ENCODE results near the gene CCDC71L. TPM values are rescaled to one million over a fixed set of nuclear protein-coding genes. Genes with fewer than 3 reads are reported as not detected.

The CCDC71L gene
- total and polyA plus RNA-seq, 5 donors from 2014 or later, result 3.5 to 19.3 (median 4.8) TPM

DNA sequence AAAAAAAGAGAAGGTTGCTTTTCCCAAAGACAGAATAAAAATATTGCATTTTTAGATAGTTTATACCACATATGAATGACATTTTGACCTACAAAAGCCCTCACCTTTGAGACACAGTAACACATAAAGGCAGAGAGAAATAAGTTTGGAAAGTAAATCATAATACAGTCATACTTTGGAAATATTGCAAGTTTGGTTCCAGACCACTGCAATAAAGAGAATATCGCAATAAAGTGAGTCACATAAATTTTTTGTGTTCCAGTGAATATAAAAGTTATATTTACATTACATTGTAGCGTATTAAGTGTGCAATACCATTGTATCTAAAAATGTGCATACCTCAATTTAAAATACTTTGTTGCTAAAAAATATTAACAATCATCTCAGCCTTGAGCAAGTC is 40.3 kb downstream of the CCDC71L start:
- peaks cover 4% of the 10 kb centered on the region for H3K27me3 Mint-ChIP-seq
- no peak for ATAC-seq (ENCODE audit: low read depth in 2 of 2)

DNA sequence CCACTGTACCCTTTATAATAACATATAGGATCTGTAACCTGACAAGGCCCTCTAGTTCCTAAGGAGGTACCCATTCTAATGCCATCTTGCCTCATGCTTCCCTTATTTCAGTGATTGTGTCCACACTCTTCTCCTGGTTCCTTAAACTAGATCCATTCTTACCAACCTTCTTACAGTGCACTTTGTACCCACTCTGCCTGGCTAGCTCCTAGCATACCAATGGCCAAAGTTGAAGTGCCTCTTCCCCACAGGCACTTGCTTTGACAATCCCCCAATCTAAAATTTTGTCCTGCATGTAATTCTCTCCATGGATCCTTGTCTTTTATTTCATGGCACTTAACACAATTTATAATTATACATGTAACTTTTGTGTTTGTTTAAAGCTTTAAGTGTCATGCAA is 40.9 kb downstream of the CCDC71L start:
- Mint-ChIP-seq H3K27me3 (peaks cover 4% of the 10 kb centered on the region), H3K4me1 (no peaks in the 10 kb centered on the region), H3K4me3 (no peak overlapping the region), H3K27ac (peak overlapping the region in 1 of 3 donors; percentile 78), H3K36me3 (no peaks in the 10 kb centered on the region), H3K9me3 (peaks cover 0 to 8% (median 2%) of the 10 kb centered on the region in 7 donors)
- H3K4me3 ChIP-seq (ENCODE audit: low read depth, low read length), result no peak overlapping the region
- H3K9me3 ChIP-seq (ENCODE audit: control insufficient read depth in 2 of 2, low read length in 2 of 2), result peaks cover 6 to 10% of the 10 kb centered on the region in 2 experiments
- ATAC-seq (ENCODE audit: low read depth in 2 of 2), result no peak
- no peaks in the 10 kb centered on the region for H3K4me1 ChIP-seq (ENCODE audit: control insufficient read depth, insufficient read depth, low read length, poor library complexity, severe bottlenecking)
- H3K27me3 ChIP-seq (ENCODE audit: control insufficient read depth, insufficient read depth, low read length), result no peaks in the 10 kb centered on the region
- DNase-seq, result no peak
- no peak overlapping the region for H3K27ac ChIP-seq (ENCODE audit: insufficient read depth, low read length, poor library complexity, severe bottlenecking)
- H3K36me3 ChIP-seq (ENCODE audit: control insufficient read depth, insufficient read depth, low read length), result no peaks in the 10 kb centered on the region

More for the DNA sequence above, 40.3 kb downstream of the CCDC71L start:
- Mint-ChIP-seq H3K4me1 (peaks cover 0 to 1% (median 0%) of the 10 kb centered on the region in 4 donors), H3K36me3 (no peaks in the 10 kb centered on the region), H3K4me3 (no peak overlapping the region), H3K27ac (no peak overlapping the region), H3K9me3 (peaks cover 0 to 8% (median 2%) of the 10 kb centered on the region in 7 donors)
- no peaks in the 10 kb centered on the region for H3K36me3 ChIP-seq (ENCODE audit: control insufficient read depth, insufficient read depth, low read length)
- H3K27ac ChIP-seq (ENCODE audit: insufficient read depth, low read length, poor library complexity, severe bottlenecking), result no peak overlapping the region
- H3K27me3 ChIP-seq (ENCODE audit: control insufficient read depth, insufficient read depth, low read length), result no peaks in the 10 kb centered on the region
- H3K4me1 ChIP-seq (ENCODE audit: control insufficient read depth, insufficient read depth, low read length, poor library complexity, severe bottlenecking), result no peaks in the 10 kb centered on the region
- H3K9me3 ChIP-seq (ENCODE audit: control insufficient read depth in 2 of 2, low read length in 2 of 2), result peaks cover 6 to 10% of the 10 kb centered on the region in 2 experiments
- H3K4me3 ChIP-seq (ENCODE audit: low read depth, low read length), result no peak overlapping the region
- no peak for DNase-seq

DNA sequence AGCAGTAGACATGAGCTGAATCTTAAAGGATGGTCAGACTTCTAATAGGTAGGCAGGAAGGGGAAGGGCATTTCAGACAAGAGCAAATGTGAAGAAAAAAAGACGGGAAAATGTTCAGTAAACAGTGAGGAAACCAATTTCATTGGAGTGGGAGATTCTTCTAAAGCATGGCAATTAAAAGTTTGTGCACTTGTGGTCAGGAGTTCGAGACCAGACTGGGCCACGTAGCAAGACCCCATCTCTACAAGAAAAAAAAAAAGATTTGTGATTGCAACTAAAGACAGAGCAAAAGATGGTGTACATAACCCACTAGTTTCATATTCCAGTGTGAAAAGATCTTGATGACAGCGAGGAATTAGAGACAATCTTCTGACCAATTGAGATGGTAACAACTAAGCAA is 41.7 kb downstream of the CCDC71L start:
- peaks cover 6 to 10% of the 10 kb centered on the region in 2 experiments for H3K9me3 ChIP-seq (ENCODE audit: control insufficient read depth in 2 of 2, low read length in 2 of 2)
- no peaks in the 10 kb centered on the region for H3K36me3 Mint-ChIP-seq
- H3K4me1 Mint-ChIP-seq, result no peaks in the 10 kb centered on the region

DNA sequence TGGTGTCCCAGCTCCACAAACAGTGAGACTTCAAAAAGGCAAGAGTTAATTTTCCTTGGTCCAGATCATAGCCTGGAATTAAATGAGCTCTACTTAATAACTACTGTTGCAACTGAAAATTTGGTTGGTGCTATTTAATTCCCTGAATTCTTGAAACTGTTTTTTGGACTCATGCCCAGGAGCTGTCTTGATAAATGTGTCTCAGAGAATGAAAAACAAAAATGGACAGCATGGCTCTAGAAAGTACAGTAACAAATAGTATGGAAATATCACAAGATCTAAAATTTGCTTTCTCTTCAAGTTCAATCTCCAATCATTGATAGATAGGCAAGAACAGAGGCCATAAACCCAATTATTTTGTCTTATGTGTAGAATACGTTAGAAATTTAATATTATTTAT is 42.5 kb downstream of the CCDC71L start:
- peaks cover 4% of the 10 kb centered on the region for H3K27me3 Mint-ChIP-seq
- no peak overlapping the region for H3K4me3 ChIP-seq (ENCODE audit: low read depth, low read length)
- H3K4me3 Mint-ChIP-seq, result no peak overlapping the region
- H3K27me3 ChIP-seq (ENCODE audit: control insufficient read depth, insufficient read depth, low read length), result no peaks in the 10 kb centered on the region
- no peaks in the 10 kb centered on the region for H3K4me1 ChIP-seq (ENCODE audit: control insufficient read depth, insufficient read depth, low read length, poor library complexity, severe bottlenecking)
- DNase-seq (no peak), ATAC-seq (ENCODE audit: low read depth in 2 of 2) (no peak)
- peaks cover 0 to 8% (median 2%) of the 10 kb centered on the region in 7 donors for H3K9me3 Mint-ChIP-seq
- no peak overlapping the region for H3K27ac Mint-ChIP-seq
- no peaks in the 10 kb centered on the region for H3K36me3 ChIP-seq (ENCODE audit: control insufficient read depth, insufficient read depth, low read length)
- no peak overlapping the region for H3K27ac ChIP-seq (ENCODE audit: insufficient read depth, low read length, poor library complexity, severe bottlenecking)
- H3K9me3 ChIP-seq (ENCODE audit: control insufficient read depth in 2 of 2, low read length in 2 of 2), result peaks cover 6 to 10% of the 10 kb centered on the region in 2 experiments
- H3K4me1 Mint-ChIP-seq, result no peaks in the 10 kb centered on the region
- H3K36me3 Mint-ChIP-seq, result no peaks in the 10 kb centered on the region

More for the DNA sequence above, 41.7 kb downstream of the CCDC71L start:
- no peak overlapping the region for H3K27ac ChIP-seq (ENCODE audit: insufficient read depth, low read length, poor library complexity, severe bottlenecking)
- no peak overlapping the region for H3K4me3 ChIP-seq (ENCODE audit: low read depth, low read length)
- H3K9me3 Mint-ChIP-seq, result peaks cover 0 to 8% (median 2%) of the 10 kb centered on the region in 7 donors
- DNase-seq (no peak), ATAC-seq (ENCODE audit: low read depth in 2 of 2) (no peak)
- H3K36me3 ChIP-seq (ENCODE audit: control insufficient read depth, insufficient read depth, low read length), result no peaks in the 10 kb centered on the region
- H3K4me3 Mint-ChIP-seq, result no peak overlapping the region
- peaks cover 4% of the 10 kb centered on the region for H3K27me3 Mint-ChIP-seq
- H3K4me1 ChIP-seq (ENCODE audit: control insufficient read depth, insufficient read depth, low read length, poor library complexity, severe bottlenecking), result no peaks in the 10 kb centered on the region
- H3K27me3 ChIP-seq (ENCODE audit: control insufficient read depth, insufficient read depth, low read length), result no peaks in the 10 kb centered on the region
- no peak overlapping the region for H3K27ac Mint-ChIP-seq

DNA sequence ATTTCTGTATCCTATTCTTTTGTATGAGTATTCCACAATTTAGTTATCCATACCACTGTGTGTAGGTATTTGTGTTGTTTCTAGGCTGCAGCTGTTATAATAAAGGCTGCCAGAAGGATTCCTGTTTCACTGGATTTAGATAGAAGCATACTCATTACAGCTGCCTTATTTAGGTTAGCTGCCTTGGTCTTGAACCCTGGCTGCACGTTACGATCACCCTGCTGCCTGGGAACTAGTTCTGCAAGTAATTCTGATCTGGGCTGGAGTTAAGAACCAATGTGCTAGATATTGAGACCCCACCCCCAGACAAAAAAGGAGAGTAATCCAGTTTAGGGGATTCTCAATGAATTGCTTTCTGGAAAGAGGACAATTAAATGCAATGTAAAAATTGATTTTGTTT is 43.1 kb downstream of the CCDC71L start:
- DNase-seq (no peak), ATAC-seq (ENCODE audit: low read depth in 2 of 2) (no peak)
- peaks cover 0 to 8% (median 3%) of the 10 kb centered on the region in 7 donors for H3K9me3 Mint-ChIP-seq
- no peak overlapping the region for H3K4me3 Mint-ChIP-seq
- Histone ChIP-seq H3K36me3 (ENCODE audit: control insufficient read depth, insufficient read depth, low read length) (no peaks in the 10 kb centered on the region), H3K27me3 (ENCODE audit: control insufficient read depth, insufficient read depth, low read length) (no peaks in the 10 kb centered on the region), H3K9me3 (ENCODE audit: control insufficient read depth in 2 of 2, low read length in 2 of 2) (peaks cover 6 to 10% of the 10 kb centered on the region in 2 experiments), H3K4me3 (ENCODE audit: low read depth, low read length) (no peak overlapping the region), H3K27ac (ENCODE audit: insufficient read depth, low read length, poor library complexity, severe bottlenecking) (no peak overlapping the region), H3K4me1 (ENCODE audit: control insufficient read depth, insufficient read depth, low read length, poor library complexity, severe bottlenecking) (no peaks in the 10 kb centered on the region)
- no peaks in the 10 kb centered on the region for H3K4me1 Mint-ChIP-seq
- no peaks in the 10 kb centered on the region for H3K36me3 Mint-ChIP-seq
- H3K27me3 Mint-ChIP-seq, result peaks cover 4% of the 10 kb centered on the region
- H3K27ac Mint-ChIP-seq, result no peak overlapping the region

DNA sequence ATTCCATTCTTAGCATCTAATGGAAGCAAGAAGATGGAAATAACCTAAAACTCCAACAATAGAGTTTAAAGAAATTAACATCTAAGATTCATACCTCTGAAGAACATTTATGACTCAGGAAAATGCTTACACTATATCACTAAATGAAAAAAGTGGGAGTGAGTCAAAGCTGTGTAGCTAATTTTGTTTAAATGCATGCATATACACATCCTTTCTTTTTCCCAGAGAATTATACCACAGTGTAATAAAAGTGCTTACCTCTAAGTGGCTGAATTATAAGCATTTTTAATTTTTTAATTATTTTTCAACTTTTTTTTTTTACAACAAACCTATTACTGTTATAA is 44.3 kb downstream of the CCDC71L start:
- Histone ChIP-seq H3K27ac (ENCODE audit: insufficient read depth, low read length, poor library complexity, severe bottlenecking) (no peak overlapping the region), H3K27me3 (ENCODE audit: control insufficient read depth, insufficient read depth, low read length) (no peaks in the 10 kb centered on the region), H3K4me1 (ENCODE audit: control insufficient read depth, insufficient read depth, low read length, poor library complexity, severe bottlenecking) (no peaks in the 10 kb centered on the region), H3K36me3 (ENCODE audit: control insufficient read depth, insufficient read depth, low read length) (no peaks in the 10 kb centered on the region), H3K9me3 (ENCODE audit: control insufficient read depth in 2 of 2, low read length in 2 of 2) (peaks cover 3 to 4% of the 10 kb centered on the region in 2 experiments), H3K4me3 (ENCODE audit: low read depth, low read length) (no peak overlapping the region)
- no peaks in the 10 kb centered on the region for H3K36me3 Mint-ChIP-seq
- no peak for DNase-seq
- ATAC-seq (ENCODE audit: low read depth in 2 of 2), result no peak
- H3K9me3 Mint-ChIP-seq, result peaks cover 1 to 11% (median 5%) of the 10 kb centered on the region in 7 donors
- H3K4me1 Mint-ChIP-seq, result no peaks in the 10 kb centered on the region
- peaks cover 3% of the 10 kb centered on the region for H3K27me3 Mint-ChIP-seq
- no peak overlapping the region for H3K27ac Mint-ChIP-seq
- no peak overlapping the region for H3K4me3 Mint-ChIP-seq

DNA sequence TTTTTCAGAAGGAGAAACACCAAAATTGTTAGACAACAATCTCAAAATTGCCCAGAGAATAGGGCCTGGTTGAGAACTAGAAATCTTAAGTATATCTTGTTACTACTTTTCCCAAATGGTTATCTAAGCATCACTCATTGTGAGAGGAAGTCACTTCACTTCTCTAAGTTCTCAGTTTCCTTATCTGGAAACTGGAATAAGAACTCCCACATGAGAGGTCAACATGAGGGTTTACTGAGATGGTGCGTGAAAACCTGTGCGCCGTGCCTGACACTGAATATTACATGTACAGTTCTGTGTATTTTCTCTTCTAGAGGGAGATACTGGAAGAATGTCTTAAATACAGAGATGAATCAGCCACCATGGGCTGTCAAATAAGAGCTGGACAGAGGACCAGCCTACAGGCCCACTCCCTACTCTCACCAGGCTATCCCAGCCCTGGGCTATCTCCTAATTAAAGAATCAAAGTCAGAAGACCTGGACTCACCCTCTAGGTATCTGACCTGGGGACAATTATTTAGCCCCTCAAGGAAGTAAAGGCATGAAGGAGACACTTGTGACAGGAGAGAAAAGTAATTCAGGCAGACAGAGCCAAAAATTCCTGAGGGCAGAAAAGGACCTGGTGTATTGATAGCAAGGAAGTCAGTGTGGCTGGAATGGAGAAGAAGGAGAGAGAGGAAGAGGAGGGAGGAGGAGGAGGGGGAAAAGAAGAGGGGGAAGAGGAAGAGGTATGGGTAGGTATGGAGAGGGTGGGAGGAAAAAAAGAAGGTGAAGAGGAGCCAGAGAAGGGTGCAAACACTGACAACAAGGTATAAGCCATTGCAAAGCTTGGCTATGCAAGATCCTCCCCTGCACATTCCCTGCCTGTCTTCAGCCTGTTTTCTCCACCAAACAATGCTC is 44.9 kb downstream of the CCDC71L start:
- Mint-ChIP-seq H3K4me3 (no peak overlapping the region), H3K4me1 (no peaks in the 10 kb centered on the region), H3K36me3 (no peaks in the 10 kb centered on the region), H3K9me3 (peaks cover 0 to 7% (median 5%) of the 10 kb centered on the region in 7 donors), H3K27me3 (peaks cover 7% of the 10 kb centered on the region), H3K27ac (no peak overlapping the region)
- no peaks in the 10 kb centered on the region for H3K4me1 ChIP-seq (ENCODE audit: control insufficient read depth, insufficient read depth, low read length, poor library complexity, severe bottlenecking)
- ATAC-seq (ENCODE audit: low read depth in 2 of 2), result no peak
- H3K36me3 ChIP-seq (ENCODE audit: control insufficient read depth, insufficient read depth, low read length), result no peaks in the 10 kb centered on the region
- no peaks in the 10 kb centered on the region for H3K9me3 ChIP-seq (ENCODE audit: control insufficient read depth in 2 of 2, low read length in 2 of 2)
- no peak for DNase-seq
- no peak overlapping the region for H3K27ac ChIP-seq (ENCODE audit: insufficient read depth, low read length, poor library complexity, severe bottlenecking)
- H3K4me3 ChIP-seq (ENCODE audit: low read depth, low read length), result no peak overlapping the region
- no peaks in the 10 kb centered on the region for H3K27me3 ChIP-seq (ENCODE audit: control insufficient read depth, insufficient read depth, low read length)

DNA sequence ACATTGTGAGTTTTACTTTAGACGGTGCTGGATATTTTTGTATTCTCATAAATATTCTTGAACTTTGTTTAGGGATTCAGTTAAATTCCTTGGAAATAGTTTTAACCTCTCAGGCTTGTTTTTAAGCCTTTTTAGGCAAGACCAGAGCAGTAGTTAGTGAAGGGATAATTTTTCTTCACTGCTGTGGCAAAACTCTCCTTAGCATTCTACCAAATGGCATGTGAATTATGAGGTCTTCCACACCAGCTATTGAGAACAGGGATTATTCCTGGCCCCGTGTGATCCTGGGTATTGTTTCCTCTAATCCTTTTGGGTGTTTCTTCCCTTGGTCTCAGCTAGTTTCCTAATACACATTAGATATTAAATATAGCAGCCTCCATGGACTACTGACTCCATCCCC is 46.2 kb downstream of the CCDC71L start:
- DNase-seq, result no peak
- no peak overlapping the region for H3K27ac Mint-ChIP-seq

More for the DNA sequence above, 46.2 kb downstream of the CCDC71L start:
- H3K9me3 Mint-ChIP-seq, result peaks cover 0 to 7% (median 2%) of the 10 kb centered on the region in 7 donors
- peaks cover 7% of the 10 kb centered on the region for H3K27me3 Mint-ChIP-seq
- no peaks in the 10 kb centered on the region for H3K9me3 ChIP-seq (ENCODE audit: control insufficient read depth in 2 of 2, low read length in 2 of 2)
- no peaks in the 10 kb centered on the region for H3K4me1 Mint-ChIP-seq
- H3K27me3 ChIP-seq (ENCODE audit: control insufficient read depth, insufficient read depth, low read length), result peaks cover 2% of the 10 kb centered on the region
- no peak overlapping the region for H3K4me3 ChIP-seq (ENCODE audit: low read depth, low read length)
- no peak overlapping the region for H3K27ac ChIP-seq (ENCODE audit: insufficient read depth, low read length, poor library complexity, severe bottlenecking)
- no peaks in the 10 kb centered on the region for H3K36me3 ChIP-seq (ENCODE audit: control insufficient read depth, insufficient read depth, low read length)
- H3K4me3 Mint-ChIP-seq, result no peak overlapping the region
- ATAC-seq (ENCODE audit: low read depth in 2 of 2), result no peak
- H3K4me1 ChIP-seq (ENCODE audit: control insufficient read depth, insufficient read depth, low read length, poor library complexity, severe bottlenecking), result no peaks in the 10 kb centered on the region
- no peaks in the 10 kb centered on the region for H3K36me3 Mint-ChIP-seq
